IgD-negative memory B cell (primary cell): Measurements from ENCODE around the gene C11orf24. TPM values are rescaled to one million over a fixed set of nuclear protein-coding genes. Genes with fewer than 3 reads are reported as not detected.
A peak's percentile ranks its signal among the peaks of the same experiment; 100 is the strongest.

Source experiments
- H3K27ac Mint-ChIP-seq, 3 donors: one replicate each; pipeline ENCODE4 v1.8.0; 2020 to 2022; ENCODE audit warnings: mild to moderate bottlenecking in 3 of 3, mixed read lengths in 3 of 3, moderate library complexity in 1 of 3
- H3K27me3 Mint-ChIP-seq: one replicate; pipeline ENCODE4 v1.8.0; 2021; ENCODE audit warnings: mixed read lengths
- H3K36me3 Mint-ChIP-seq: one replicate; pipeline ENCODE4 v1.8.0; 2020; ENCODE audit warnings: mild to moderate bottlenecking, mixed read lengths
- H3K4me1 Mint-ChIP-seq, 3 donors: one replicate each; pipeline ENCODE4 v1.8.0; 2020 to 2022; ENCODE audit warnings: mixed read lengths in 3 of 3, mild to moderate bottlenecking in 1 of 3
- H3K4me3 Mint-ChIP-seq, 4 donors: one replicate each; pipeline ENCODE4 v1.8.0; 2020 to 2022; ENCODE audit warnings: mild to moderate bottlenecking in 4 of 4, mixed read lengths in 4 of 4, moderate library complexity in 3 of 4
- H3K9me3 Mint-ChIP-seq, 3 donors: one replicate each; pipeline ENCODE4 v1.8.0; 2020 to 2021; ENCODE audit warnings: mixed read lengths in 3 of 3, mild to moderate bottlenecking in 1 of 3
- polyA plus RNA-seq: library from polyadenylated mRNA; unstranded; fragments of 300-500 nt; fragmentation: Illumina TruSeq; gene quantifications from one replicate; pipeline ENCODE4 v1.2.3, GENCODE V29; 2021

Gene C11orf24
- polyA plus RNA-seq = 40.5 TPM

DNA sequence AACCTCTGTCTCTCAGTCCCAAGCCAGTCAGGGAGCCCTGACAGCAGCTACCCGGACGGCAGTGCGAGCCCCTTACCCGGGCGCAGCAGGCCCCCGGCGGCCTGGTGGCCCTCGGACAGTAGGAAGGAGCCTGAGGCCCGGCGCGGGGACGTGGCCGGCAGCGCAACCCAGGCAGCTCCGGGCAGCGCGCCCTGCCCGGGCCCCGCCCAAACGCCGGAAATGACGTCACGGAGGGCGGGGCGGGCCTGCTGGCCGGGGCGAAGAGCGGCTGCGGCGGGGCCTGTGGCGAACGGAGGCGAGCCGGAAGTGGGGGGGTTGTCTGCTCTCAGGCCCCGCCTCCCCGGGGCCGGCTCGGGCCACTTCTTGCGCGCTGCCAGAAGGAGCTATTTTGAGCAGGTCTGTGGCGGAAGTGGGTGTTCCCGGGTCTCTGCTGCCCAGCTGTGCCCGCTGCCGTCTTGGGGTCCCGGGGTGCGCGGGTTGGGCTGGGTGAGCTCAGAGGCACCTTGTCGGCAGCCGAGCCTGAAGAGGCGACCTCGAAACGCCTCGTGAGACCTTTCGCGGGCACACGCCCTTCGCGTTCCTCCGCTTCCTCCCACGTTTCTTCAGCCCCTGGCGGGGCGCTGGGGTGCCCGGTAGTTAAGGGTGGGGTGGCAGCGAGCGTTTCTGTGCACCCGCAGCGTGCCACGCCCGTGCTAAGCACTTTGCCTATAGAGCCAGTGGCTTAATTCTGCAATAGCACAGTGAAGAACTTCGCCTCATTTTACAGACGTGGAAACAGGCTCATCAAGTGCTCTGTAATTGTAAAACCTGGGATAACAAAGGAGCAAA is at the start of gene C11orf24:
Gene C11orf24, minus strand, starts transcription at position 193 of the 828 bp plus-strand sequence. CDS start 8,206 bp downstream, outside the sequence.
- Mint-ChIP-seq H3K36me3 (peaks cover 2% of the 10 kb centered on the region), H3K27me3 (no peaks in the 10 kb centered on the region), H3K4me1 (peaks cover 38 to 48% (median 38%) of the 10 kb centered on the region in 3 donors), H3K27ac (peak within 1 kb of the TSS; percentile 98 to 99 (median 99)), H3K4me3 (peak within 1 kb of the TSS; percentile 92 to 98 (median 95)), H3K9me3 (peaks cover 2 to 4% (median 2%) of the 10 kb centered on the region in 3 donors)

DNA sequence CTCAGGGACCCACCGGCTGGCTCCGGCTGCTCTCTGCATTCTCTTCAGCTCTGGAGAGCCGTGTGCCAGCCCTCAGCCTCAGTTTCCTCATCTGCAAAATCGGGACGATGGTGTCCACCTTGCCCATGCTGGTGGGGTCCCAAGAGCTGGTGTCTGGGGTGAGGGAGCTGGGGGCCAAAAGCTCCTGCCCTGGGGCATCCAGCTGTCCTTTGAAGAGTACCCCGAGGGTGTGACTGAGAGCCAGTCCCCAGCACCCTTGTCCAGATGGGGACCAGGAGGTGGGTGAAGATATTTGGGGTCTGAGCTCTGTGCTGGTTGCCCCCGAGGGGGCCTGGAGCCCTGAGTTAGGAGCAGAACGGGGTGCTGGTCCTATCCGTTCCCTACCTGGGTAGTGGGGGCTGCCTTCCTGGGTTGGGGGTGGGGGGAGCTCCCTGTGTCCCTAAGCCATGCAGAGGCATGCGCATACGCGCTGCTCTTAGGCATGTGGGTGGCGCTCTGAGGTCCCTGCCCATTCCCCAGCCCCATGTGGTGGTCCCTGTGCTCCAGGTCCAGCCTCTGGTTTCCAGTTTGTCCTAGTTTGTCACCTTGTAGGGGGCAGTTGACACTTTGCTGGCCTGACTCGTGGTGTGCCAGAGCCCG is 45.5 kb upstream of the C11orf24 start:
- no peak overlapping the region for H3K4me3 Mint-ChIP-seq

DNA sequence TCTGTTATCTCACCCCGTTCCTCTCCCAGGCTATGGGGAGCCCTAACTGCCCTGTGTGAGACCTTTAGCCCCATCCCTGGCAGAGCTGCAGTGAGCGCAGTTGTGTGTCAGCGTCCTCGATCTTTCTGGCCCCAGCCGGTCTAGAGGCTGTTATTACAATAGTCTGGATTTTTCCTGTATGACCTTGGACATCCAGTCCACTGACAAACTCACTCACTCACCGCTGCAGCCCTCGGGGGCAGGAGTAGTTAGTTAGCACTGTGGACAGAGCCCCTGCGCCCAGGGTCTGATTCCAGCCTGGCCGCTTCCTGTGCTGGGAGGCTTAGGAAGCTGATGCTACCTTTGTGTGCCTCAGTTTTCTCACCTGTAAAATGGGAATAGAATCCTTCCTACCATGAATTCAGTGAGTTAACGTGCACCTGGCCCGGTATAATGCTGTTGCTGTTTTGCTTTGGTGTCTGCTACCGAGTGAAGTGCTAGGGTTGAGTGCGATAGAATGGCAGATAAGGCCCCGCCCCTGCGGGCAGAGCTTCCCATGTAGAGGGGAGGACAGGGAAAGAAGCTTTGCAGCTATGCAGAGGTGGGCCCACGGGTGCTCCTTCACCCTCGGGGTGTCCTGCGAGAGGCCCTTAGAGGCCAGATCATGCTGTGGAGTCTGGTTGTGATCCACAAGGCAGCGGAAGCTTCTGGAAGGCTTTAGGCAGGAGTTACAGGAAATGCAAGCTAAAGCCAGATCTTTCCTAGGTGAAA is 43.6 kb upstream of the C11orf24 start:
- H3K9me3 Mint-ChIP-seq = no peaks in the 10 kb centered on the region
- no peaks in the 10 kb centered on the region for H3K36me3 Mint-ChIP-seq
- peak overlapping the region in 1 of 4 donors; percentile 91 for H3K4me3 Mint-ChIP-seq
- H3K4me1 Mint-ChIP-seq = peaks cover 7 to 12% (median 11%) of the 10 kb centered on the region in 3 donors
- peaks cover 12% of the 10 kb centered on the region for H3K27me3 Mint-ChIP-seq
- H3K27ac Mint-ChIP-seq = no peak overlapping the region

More for the DNA sequence above, 45.5 kb upstream of the C11orf24 start:
- H3K27ac Mint-ChIP-seq = no peak overlapping the region
- H3K36me3 Mint-ChIP-seq = peaks cover 2% of the 10 kb centered on the region
- H3K27me3 Mint-ChIP-seq = peaks cover 14% of the 10 kb centered on the region
- H3K9me3 Mint-ChIP-seq = peaks cover 0 to 1% (median 0%) of the 10 kb centered on the region in 3 donors
- H3K4me1 Mint-ChIP-seq = peaks cover 7 to 11% (median 9%) of the 10 kb centered on the region in 3 donors

DNA sequence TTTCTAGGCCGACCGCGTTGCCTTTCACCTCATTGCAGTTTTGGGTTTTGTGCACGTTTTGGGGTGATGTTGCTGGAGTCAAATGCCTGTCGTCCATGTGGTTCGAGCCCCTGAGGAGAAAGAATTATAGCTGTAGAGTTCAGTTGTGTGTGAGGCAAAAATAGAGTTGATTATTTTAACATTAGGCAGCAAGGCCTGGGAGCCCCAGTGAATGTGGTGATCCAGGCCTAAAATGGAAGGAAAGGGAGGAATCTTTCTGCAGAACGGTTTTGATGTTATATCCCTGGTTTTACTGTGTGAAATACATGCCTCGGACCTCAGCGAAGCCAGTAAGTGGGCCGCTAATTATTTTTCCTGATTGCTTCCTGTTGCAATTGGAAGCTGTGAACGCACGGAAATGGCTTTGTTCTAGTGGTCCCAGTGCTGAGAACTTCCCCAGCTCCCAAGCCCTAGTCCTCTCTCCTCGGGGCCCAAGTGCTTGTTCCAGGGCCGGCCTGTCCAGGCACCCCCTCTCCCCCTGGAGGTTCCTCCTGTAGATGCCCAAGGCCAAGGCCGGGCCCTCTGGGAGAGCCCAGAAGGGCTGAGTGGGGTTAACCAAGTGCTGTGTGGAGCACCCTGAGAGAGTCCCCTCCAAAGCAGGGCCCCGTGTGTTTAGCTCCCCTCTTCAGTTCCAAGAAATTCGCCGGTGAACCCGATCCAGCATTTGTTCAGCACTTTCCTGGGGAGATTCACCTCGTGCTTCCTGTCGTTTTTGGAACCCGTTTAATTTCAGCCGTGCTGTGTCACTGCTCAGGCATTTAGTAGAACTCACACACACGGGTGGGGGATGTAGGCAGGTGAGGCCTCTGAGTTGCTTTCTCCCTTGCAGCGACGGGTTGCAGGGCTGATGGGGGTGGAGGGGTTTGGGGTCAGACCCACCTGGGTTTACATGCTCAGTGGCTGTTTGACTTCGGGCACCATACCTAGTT is 42.7 kb upstream of the C11orf24 start:
- peaks cover 12% of the 10 kb centered on the region for H3K27me3 Mint-ChIP-seq
- H3K4me1 Mint-ChIP-seq = peaks cover 7 to 14% (median 11%) of the 10 kb centered on the region in 3 donors
- no peaks in the 10 kb centered on the region for H3K36me3 Mint-ChIP-seq
- no peak overlapping the region for H3K27ac Mint-ChIP-seq
- H3K4me3 Mint-ChIP-seq = peak overlapping the region; percentile 10 to 93 (median 86)
- no peaks in the 10 kb centered on the region for H3K9me3 Mint-ChIP-seq

DNA sequence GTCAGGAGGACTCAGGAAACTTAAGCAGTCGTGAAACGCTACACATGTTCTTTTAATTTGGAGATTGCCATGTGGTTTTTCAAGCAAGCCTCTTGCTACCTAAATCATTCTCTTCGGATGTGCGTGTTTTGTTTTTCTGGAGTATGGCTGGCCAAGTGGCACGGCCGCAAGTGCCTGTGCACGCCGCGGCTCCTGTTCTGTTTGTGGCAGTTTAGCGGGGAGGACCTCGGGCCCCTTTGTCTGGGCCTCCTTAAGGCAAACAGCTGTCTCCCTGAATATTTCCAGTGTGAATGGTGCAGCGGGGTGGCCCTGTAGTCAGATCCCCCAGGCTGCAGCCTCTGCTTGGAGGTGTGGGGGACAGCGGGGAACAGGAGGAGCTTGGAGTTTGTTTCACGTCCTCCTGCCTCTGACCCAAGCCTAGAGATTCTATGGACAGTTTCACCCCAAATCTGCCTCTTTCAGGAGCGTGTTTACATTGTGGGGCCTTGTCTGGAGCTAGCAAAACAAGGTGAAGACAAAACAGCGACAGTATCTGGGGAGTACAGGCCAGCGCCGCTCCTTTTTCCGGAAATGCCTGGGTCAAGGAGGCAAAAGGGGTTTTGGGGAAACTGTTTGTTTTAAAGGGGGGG is 41.9 kb upstream of the C11orf24 start:
- H3K36me3 Mint-ChIP-seq = no peaks in the 10 kb centered on the region
- peak overlapping the region; percentile 82 to 93 (median 90) for H3K4me3 Mint-ChIP-seq
- peaks cover 12% of the 10 kb centered on the region for H3K27me3 Mint-ChIP-seq
- H3K9me3 Mint-ChIP-seq = no peaks in the 10 kb centered on the region
- peak overlapping the region in 2 of 3 donors; percentile 10 to 56 for H3K27ac Mint-ChIP-seq
- H3K4me1 Mint-ChIP-seq = peaks cover 7 to 14% (median 11%) of the 10 kb centered on the region in 3 donors

DNA sequence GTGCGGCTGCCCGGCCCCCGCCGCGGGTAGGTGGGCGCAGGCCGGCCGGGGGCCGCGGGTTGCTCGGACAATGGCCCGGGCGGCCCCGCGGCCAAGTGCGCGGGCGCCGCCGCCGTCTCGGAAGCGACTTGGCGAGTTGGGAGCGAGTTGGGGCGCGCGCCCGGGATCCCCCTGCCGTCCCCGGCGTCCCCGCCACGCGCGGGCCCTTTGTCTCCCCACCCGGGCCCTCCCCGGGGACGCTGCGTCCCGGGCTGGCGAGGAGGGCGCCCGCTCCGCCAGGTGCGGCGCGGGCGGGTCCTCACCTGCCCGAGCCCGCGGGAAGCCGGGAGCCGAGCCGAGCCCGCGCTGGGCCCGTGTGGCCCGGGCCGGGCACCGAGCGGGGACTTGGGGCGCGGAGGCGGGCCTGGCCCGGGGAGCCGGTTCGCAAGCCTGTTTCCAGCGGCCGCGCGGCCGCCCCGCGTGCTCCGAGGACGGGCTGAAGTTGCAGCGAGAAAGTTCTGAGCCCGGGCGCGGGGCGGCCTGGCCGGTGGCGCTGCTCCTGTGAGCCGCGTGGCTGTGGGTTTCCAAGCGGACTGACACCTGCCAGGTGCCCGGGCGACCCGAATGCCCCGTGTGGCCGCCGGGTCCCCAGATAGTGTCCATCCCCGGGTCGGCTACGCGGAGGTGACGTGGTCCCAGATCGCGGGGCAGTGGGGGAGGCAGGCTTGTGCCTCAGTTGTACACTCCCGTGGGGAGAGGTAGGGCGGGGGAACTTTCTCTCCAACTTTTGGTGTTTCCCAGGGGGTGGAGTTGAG is 41.2 kb upstream of the C11orf24 start:
- H3K27ac Mint-ChIP-seq = peak overlapping the region in 2 of 3 donors; percentile 10 to 56
- peaks cover 12% of the 10 kb centered on the region for H3K27me3 Mint-ChIP-seq
- no peaks in the 10 kb centered on the region for H3K9me3 Mint-ChIP-seq
- no peaks in the 10 kb centered on the region for H3K36me3 Mint-ChIP-seq
- peak overlapping the region; percentile 82 to 93 (median 90) for H3K4me3 Mint-ChIP-seq
- peaks cover 7 to 14% (median 11%) of the 10 kb centered on the region in 3 donors for H3K4me1 Mint-ChIP-seq

DNA sequence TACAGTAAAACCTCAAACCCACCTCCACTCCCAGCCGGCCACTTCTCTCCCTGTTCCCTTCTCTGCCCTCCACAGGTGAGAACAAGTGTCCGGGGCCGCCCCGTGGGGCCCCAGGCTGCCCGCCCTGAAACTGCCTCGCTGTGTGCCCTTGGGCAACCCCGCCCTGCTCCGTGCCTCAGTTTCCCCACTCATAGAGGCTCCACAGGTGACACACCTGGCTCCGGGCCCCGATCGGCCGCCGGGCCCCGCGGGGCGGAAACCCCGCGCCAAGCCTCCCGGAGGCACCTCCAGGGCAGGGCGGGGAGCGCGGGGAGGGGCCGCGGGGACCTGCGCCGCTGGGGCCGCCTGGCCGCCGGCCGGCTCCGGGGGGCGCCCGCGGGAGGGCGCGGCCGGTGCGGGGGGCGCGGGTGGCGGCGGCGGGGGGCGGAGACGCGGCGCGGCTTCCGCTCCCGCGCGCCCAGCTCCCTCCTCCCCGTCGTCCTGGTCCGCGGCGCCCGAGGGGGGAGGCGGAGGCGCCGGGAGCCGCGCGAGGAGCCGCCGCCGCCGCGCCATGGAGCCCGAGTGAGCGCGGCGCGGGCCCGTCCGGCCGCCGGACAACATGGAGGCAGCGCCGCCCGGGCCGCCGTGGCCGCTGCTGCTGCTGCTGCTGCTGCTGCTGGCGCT is 40.5 kb upstream of the C11orf24 start, which contains the start of gene LRP5:
Gene LRP5, plus strand, starts transcription at position 475 of the 663 bp plus-strand sequence. Its CDS starts 124 bp downstream, at position 599.
- Mint-ChIP-seq H3K27ac (peak within 1 kb of the TSS in 2 of 3 donors; percentile 10 to 56), H3K4me1 (peaks cover 7 to 14% (median 11%) of the 10 kb centered on the region in 3 donors), H3K9me3 (no peaks in the 10 kb centered on the region), H3K27me3 (peaks cover 12% of the 10 kb centered on the region), H3K36me3 (no peaks in the 10 kb centered on the region), H3K4me3 (peak within 1 kb of the TSS; percentile 82 to 93 (median 90))

DNA sequence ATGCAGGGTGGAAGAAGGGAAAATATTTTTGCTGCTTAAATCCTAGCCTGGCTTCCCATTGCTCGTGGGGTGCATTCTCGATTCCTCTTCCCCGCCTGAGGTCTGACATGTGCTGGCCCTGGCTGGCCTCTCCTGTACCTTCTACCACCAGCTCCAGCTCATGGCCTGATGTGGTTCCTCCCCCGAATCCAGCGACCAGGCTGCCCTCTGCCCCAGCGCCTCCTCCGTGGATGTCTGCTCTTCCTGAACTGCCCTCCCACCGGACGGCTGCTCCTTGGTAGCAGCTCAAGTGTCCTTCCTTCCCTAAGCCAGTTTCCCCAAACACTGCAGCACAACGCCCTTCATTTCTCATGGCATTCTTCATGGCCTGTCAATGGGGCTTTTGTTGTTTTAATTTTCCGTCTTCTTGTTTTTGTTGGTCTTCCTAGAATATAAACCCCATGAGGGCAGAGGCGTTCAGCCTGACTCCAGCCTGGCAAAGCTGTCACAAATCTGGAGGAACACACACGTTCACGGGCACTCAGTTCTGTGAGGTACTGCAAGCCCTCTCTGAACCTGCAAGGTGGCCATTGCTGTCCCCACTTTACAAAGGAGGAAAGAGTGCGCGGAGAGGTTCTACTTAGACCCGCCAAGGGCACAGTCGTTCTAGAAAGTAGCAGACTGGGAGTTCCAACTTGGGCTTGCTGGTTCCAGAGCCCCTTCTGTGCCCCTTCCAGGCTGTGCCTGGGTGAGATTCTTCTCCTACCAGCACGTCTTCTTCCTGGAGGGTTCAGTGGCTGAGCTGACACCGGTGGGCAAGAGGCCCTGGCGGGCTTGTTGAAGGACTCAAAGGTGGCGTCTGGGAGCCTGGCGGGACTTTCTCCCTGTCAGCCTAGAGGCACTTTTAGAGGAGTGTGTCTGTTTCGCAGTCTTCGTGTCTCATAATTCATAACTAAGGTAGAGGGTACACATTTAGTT is 39.7 kb upstream of the C11orf24 start:
- Mint-ChIP-seq H3K4me3 (peak overlapping the region; percentile 55 to 72 (median 68)), H3K4me1 (peaks cover 7 to 14% (median 11%) of the 10 kb centered on the region in 3 donors), H3K27me3 (peaks cover 12% of the 10 kb centered on the region), H3K27ac (no peak overlapping the region), H3K36me3 (no peaks in the 10 kb centered on the region), H3K9me3 (no peaks in the 10 kb centered on the region)

DNA sequence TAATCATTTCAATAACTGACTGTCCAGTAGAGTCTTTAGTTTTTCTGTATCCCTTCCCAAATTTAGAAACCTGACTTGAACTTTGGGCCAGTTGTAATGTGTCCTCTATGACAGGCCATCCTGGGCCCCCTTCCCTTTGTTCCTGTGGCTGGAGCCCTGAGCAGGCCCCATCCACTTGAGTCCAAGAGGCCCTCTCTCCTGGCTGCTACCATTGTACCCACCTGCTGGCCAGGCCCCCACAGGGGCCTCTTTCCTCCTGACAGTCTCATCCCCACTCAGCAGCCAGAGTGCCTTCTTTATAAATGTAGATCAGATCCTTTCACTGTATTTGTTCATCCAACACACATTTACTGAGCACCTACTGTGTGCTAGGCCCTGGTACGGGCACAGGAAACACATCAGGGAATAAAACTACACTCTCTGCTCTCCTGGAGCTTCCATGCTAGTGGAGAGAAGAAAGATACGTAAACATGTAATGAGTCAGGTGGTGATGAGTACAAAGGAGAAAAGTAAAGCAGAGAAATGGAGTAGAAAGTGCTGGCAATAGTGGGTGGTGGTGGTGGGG is 37.9 kb upstream of the C11orf24 start:
- Mint-ChIP-seq H3K36me3 (no peaks in the 10 kb centered on the region), H3K9me3 (no peaks in the 10 kb centered on the region), H3K4me3 (peak overlapping the region in 3 of 4 donors; percentile 0 to 84 (median 55)), H3K27ac (no peak overlapping the region), H3K27me3 (peaks cover 5% of the 10 kb centered on the region), H3K4me1 (peaks cover 7 to 14% (median 12%) of the 10 kb centered on the region in 3 donors)

DNA sequence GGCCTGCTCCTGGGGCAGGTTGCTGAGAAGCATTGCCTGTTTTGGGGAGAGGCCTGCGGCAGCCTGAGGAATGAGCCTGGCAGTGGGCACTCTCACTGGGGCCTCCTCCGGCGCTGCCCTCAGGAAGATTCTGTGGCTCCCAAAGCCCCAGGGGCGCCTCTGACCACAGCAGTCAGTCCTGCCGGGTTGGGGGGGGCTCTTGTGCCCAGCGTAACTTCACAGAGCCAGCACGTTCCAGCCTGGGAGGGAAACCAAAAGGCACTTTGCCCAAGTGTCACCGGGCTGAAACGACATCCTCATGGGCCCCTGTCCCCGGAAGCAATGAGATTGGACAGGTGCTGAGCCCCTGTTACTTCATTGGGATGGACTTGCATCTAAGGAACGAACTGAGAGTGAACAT is 36.3 kb upstream of the C11orf24 start:
- peaks cover 0 to 2% (median 0%) of the 10 kb centered on the region in 3 donors for H3K9me3 Mint-ChIP-seq
- no peak overlapping the region for H3K27ac Mint-ChIP-seq
- peaks cover 0 to 9% (median 6%) of the 10 kb centered on the region in 3 donors for H3K4me1 Mint-ChIP-seq
- H3K36me3 Mint-ChIP-seq = no peaks in the 10 kb centered on the region
- no peaks in the 10 kb centered on the region for H3K27me3 Mint-ChIP-seq
- no peak overlapping the region for H3K4me3 Mint-ChIP-seq

DNA sequence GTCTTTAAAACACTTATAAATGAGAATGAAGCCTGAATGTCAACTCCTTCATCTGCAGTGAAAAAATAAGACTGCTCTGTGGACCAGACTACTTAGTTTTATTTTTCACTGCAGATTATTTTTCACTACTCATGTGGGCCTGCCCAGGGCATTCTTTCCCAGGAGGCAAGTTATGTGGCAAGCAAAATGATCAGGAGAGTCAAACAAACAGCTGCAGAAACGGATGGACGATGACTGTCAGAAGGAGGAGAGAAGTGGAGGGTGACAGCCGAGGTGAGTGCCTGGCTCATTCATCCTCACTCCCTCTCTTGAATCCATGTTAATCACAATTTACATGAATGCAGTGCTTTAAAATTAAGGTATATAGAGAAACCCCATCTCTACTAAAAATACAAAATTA is 34.9 kb upstream of the C11orf24 start:
- Mint-ChIP-seq H3K27me3 (no peaks in the 10 kb centered on the region), H3K4me1 (peaks cover 0 to 9% (median 6%) of the 10 kb centered on the region in 3 donors), H3K9me3 (peaks cover 0 to 2% (median 0%) of the 10 kb centered on the region in 3 donors), H3K27ac (no peak overlapping the region), H3K36me3 (no peaks in the 10 kb centered on the region), H3K4me3 (no peak overlapping the region)
